ENCODE data around the gene ATP2A1. TPM values are rescaled to one million over a fixed set of nuclear protein-coding genes. Genes with fewer than 3 reads are reported as not detected.

Gene ATP2A1
- total and polyA plus RNA-seq, 5 donors from 2014 or later, result 1.4 TPM; not detected in 4

GRCh38 chr16:28873543-28874201, 4.6 kb upstream of the ATP2A1 start:
- Histone ChIP-seq H3K4me1 (ENCODE audit: control insufficient read depth, insufficient read depth, low read length, poor library complexity, severe bottlenecking) (no peaks in the 10 kb centered on the region), H3K9me3 (ENCODE audit: control insufficient read depth in 2 of 2, low read length in 2 of 2) (no peaks in the 10 kb centered on the region), H3K27ac (ENCODE audit: insufficient read depth, low read length, poor library complexity, severe bottlenecking) (no peak overlapping the region), H3K36me3 (ENCODE audit: control insufficient read depth, insufficient read depth, low read length) (peaks cover 31% of the 10 kb centered on the region), H3K4me3 (ENCODE audit: low read depth, low read length) (no peak overlapping the region), H3K27me3 (ENCODE audit: control insufficient read depth, insufficient read depth, low read length) (no peaks in the 10 kb centered on the region)
- Mint-ChIP-seq H3K4me1 (peaks cover 0 to 6% (median 2%) of the 10 kb centered on the region in 4 donors), H3K36me3 (peaks cover 10% of the 10 kb centered on the region), H3K27me3 (no peaks in the 10 kb centered on the region), H3K9me3 (no peaks in the 10 kb centered on the region), H3K4me3 (no peak overlapping the region), H3K27ac (no peak overlapping the region)
- ATAC-seq (ENCODE audit: low read depth in 2 of 2), result peak; percentile 63 to 75
- peak; percentile 36 to 53 (median 45) for DNase-seq

- ATAC-seq (ENCODE audit: low read depth in 2 of 2) (no peak), DNase-seq (no peak)
- Histone ChIP-seq H3K27ac (ENCODE audit: insufficient read depth, low read length, poor library complexity, severe bottlenecking) (no peak overlapping the region), H3K4me3 (ENCODE audit: low read depth, low read length) (no peak overlapping the region), H3K27me3 (ENCODE audit: control insufficient read depth, insufficient read depth, low read length) (no peaks in the 10 kb centered on the region), H3K9me3 (ENCODE audit: control insufficient read depth in 2 of 2, low read length in 2 of 2) (no peaks in the 10 kb centered on the region), H3K36me3 (ENCODE audit: control insufficient read depth, insufficient read depth, low read length) (peaks cover 24% of the 10 kb centered on the region), H3K4me1 (ENCODE audit: control insufficient read depth, insufficient read depth, low read length, poor library complexity, severe bottlenecking) (peaks cover 6% of the 10 kb centered on the region)
- no peaks in the 10 kb centered on the region for H3K9me3 Mint-ChIP-seq
- no peaks in the 10 kb centered on the region for H3K27me3 Mint-ChIP-seq
- peaks cover 0 to 12% (median 6%) of the 10 kb centered on the region in 4 donors for H3K4me1 Mint-ChIP-seq
- peak overlapping the region in 1 of 3 donors; percentile 71 for H3K27ac Mint-ChIP-seq
- peaks cover 10% of the 10 kb centered on the region for H3K36me3 Mint-ChIP-seq
- H3K4me3 Mint-ChIP-seq, result no peak overlapping the region
Observed at GRCh38 chr16:28874406-28874805, 3.9 kb upstream of the ATP2A1 start.

- Histone ChIP-seq H3K4me1 (ENCODE audit: control insufficient read depth, insufficient read depth, low read length, poor library complexity, severe bottlenecking) (peaks cover 13% of the 10 kb centered on the region), H3K27ac (ENCODE audit: insufficient read depth, low read length, poor library complexity, severe bottlenecking) (no peak overlapping the region), H3K4me3 (ENCODE audit: low read depth, low read length) (no peak overlapping the region), H3K27me3 (ENCODE audit: control insufficient read depth, insufficient read depth, low read length) (no peaks in the 10 kb centered on the region), H3K36me3 (ENCODE audit: control insufficient read depth, insufficient read depth, low read length) (peaks cover 14% of the 10 kb centered on the region), H3K9me3 (ENCODE audit: control insufficient read depth in 2 of 2, low read length in 2 of 2) (no peaks in the 10 kb centered on the region)
- peaks cover under 1% of the 10 kb centered on the region for H3K36me3 Mint-ChIP-seq
- H3K4me1 Mint-ChIP-seq, result peaks cover 0 to 13% (median 5%) of the 10 kb centered on the region in 4 donors
- H3K9me3 Mint-ChIP-seq, result no peaks in the 10 kb centered on the region
- DNase-seq, result no peak
- no peaks in the 10 kb centered on the region for H3K27me3 Mint-ChIP-seq
- H3K27ac Mint-ChIP-seq, result no peak overlapping the region
- H3K4me3 Mint-ChIP-seq, result no peak overlapping the region
- no peak for ATAC-seq (ENCODE audit: low read depth in 2 of 2)
Observed at GRCh38 chr16:28875134-28876018, 2.9 kb upstream of the ATP2A1 start.

- H3K4me1 ChIP-seq (ENCODE audit: control insufficient read depth, insufficient read depth, low read length, poor library complexity, severe bottlenecking), result peaks cover 17% of the 10 kb centered on the region
- H3K9me3 Mint-ChIP-seq, result no peaks in the 10 kb centered on the region
- H3K4me3 ChIP-seq (ENCODE audit: low read depth, low read length), result no peak overlapping the region
- peaks cover 5% of the 10 kb centered on the region for H3K27me3 Mint-ChIP-seq
- H3K36me3 Mint-ChIP-seq, result no peaks in the 10 kb centered on the region
- peak overlapping the region in 1 of 3 donors; percentile 7 for H3K27ac Mint-ChIP-seq
- H3K27me3 ChIP-seq (ENCODE audit: control insufficient read depth, insufficient read depth, low read length), result no peaks in the 10 kb centered on the region
- DNase-seq (no peak), ATAC-seq (ENCODE audit: low read depth in 2 of 2) (no peak)
- H3K4me1 Mint-ChIP-seq, result peaks cover 0 to 17% (median 8%) of the 10 kb centered on the region in 4 donors
- peaks cover 8% of the 10 kb centered on the region for H3K36me3 ChIP-seq (ENCODE audit: control insufficient read depth, insufficient read depth, low read length)
- no peak overlapping the region for H3K4me3 Mint-ChIP-seq
- H3K9me3 ChIP-seq (ENCODE audit: control insufficient read depth in 2 of 2, low read length in 2 of 2), result no peaks in the 10 kb centered on the region
- no peak overlapping the region for H3K27ac ChIP-seq (ENCODE audit: insufficient read depth, low read length, poor library complexity, severe bottlenecking)
Observed at GRCh38 chr16:28876019-28876659, 2.1 kb upstream of the ATP2A1 start.

- H3K9me3 Mint-ChIP-seq, result no peaks in the 10 kb centered on the region
- no peak for ATAC-seq (ENCODE audit: low read depth in 2 of 2)
- peaks cover under 1% of the 10 kb centered on the region for H3K36me3 ChIP-seq (ENCODE audit: control insufficient read depth, insufficient read depth, low read length)
- peaks cover 17% of the 10 kb centered on the region for H3K4me1 ChIP-seq (ENCODE audit: control insufficient read depth, insufficient read depth, low read length, poor library complexity, severe bottlenecking)
- no peaks in the 10 kb centered on the region for H3K36me3 Mint-ChIP-seq
- no peak overlapping the region for H3K27ac ChIP-seq (ENCODE audit: insufficient read depth, low read length, poor library complexity, severe bottlenecking)
- peak overlapping the region in 1 of 4 donors; percentile 51 for H3K4me3 Mint-ChIP-seq
- H3K27me3 ChIP-seq (ENCODE audit: control insufficient read depth, insufficient read depth, low read length), result no peaks in the 10 kb centered on the region
- no peak overlapping the region for H3K27ac Mint-ChIP-seq
- peaks cover 0 to 18% (median 9%) of the 10 kb centered on the region in 4 donors for H3K4me1 Mint-ChIP-seq
- peaks cover 6% of the 10 kb centered on the region for H3K27me3 Mint-ChIP-seq
- H3K9me3 ChIP-seq (ENCODE audit: control insufficient read depth in 2 of 2, low read length in 2 of 2), result no peaks in the 10 kb centered on the region
- DNase-seq, result no peak
- H3K4me3 ChIP-seq (ENCODE audit: low read depth, low read length), result no peak overlapping the region
Observed at GRCh38 chr16:28876973-28877654, 1.2 kb upstream of the ATP2A1 start.

- Histone ChIP-seq H3K4me3 (ENCODE audit: low read depth, low read length) (no peak overlapping the region), H3K9me3 (ENCODE audit: control insufficient read depth in 2 of 2, low read length in 2 of 2) (no peaks in the 10 kb centered on the region), H3K4me1 (ENCODE audit: control insufficient read depth, insufficient read depth, low read length, poor library complexity, severe bottlenecking) (peaks cover 17% of the 10 kb centered on the region), H3K27ac (ENCODE audit: insufficient read depth, low read length, poor library complexity, severe bottlenecking) (no peak overlapping the region), H3K27me3 (ENCODE audit: control insufficient read depth, insufficient read depth, low read length) (no peaks in the 10 kb centered on the region), H3K36me3 (ENCODE audit: control insufficient read depth, insufficient read depth, low read length) (no peaks in the 10 kb centered on the region)
- peaks cover 0 to 18% (median 9%) of the 10 kb centered on the region in 4 donors for H3K4me1 Mint-ChIP-seq
- no peak overlapping the region for H3K27ac Mint-ChIP-seq
- DNase-seq (no peak), ATAC-seq (ENCODE audit: low read depth in 2 of 2) (no peak)
- no peaks in the 10 kb centered on the region for H3K9me3 Mint-ChIP-seq
- peak overlapping the region in 2 of 4 donors; percentile 38 to 50 for H3K4me3 Mint-ChIP-seq
- H3K36me3 Mint-ChIP-seq, result no peaks in the 10 kb centered on the region
- H3K27me3 Mint-ChIP-seq, result peaks cover 6% of the 10 kb centered on the region
Observed at GRCh38 chr16:28877655-28878000, 660 bp upstream of the ATP2A1 start.

- H3K9me3 Mint-ChIP-seq, result no peaks in the 10 kb centered on the region
- no peak for DNase-seq
- peak; percentile 36 to 41 for ATAC-seq (ENCODE audit: low read depth in 2 of 2)
Observed at GRCh38 chr16:28879261-28879840, 1.1 kb downstream of the ATP2A1 start.

More at GRCh38 chr16:28879261-28879840, 1.1 kb downstream of the ATP2A1 start:
- Mint-ChIP-seq H3K36me3 (no peaks in the 10 kb centered on the region), H3K4me3 (peak overlapping the region; percentile 66 to 95 (median 88)), H3K27ac (peak overlapping the region in 1 of 3 donors; percentile 79), H3K4me1 (peaks cover 0 to 23% (median 9%) of the 10 kb centered on the region in 4 donors), H3K27me3 (peaks cover 6% of the 10 kb centered on the region)
- Histone ChIP-seq H3K4me1 (ENCODE audit: control insufficient read depth, insufficient read depth, low read length, poor library complexity, severe bottlenecking) (peaks cover 17% of the 10 kb centered on the region), H3K27ac (ENCODE audit: insufficient read depth, low read length, poor library complexity, severe bottlenecking) (peak overlapping the region; percentile 51), H3K36me3 (ENCODE audit: control insufficient read depth, insufficient read depth, low read length) (no peaks in the 10 kb centered on the region), H3K9me3 (ENCODE audit: control insufficient read depth in 2 of 2, low read length in 2 of 2) (no peaks in the 10 kb centered on the region), H3K27me3 (ENCODE audit: control insufficient read depth, insufficient read depth, low read length) (no peaks in the 10 kb centered on the region), H3K4me3 (ENCODE audit: low read depth, low read length) (peak overlapping the region; percentile 67)
